Esophagus squamous epithelium (tissue), 4 donors: ENCODE data around the gene BEND6.

ENCODE experiments used
- POLR2A ChIP-seq, 4 donors: fragments of 450-650 bp; IDR thresholded peaks; one replicate each; pipeline ENCODE4 v1.6.1; 2017; ENCODE audit warnings: antibody characterized with exemption in 4 of 4, mild to moderate bottlenecking in 4 of 4, moderate library complexity in 3 of 4
- TF ChIP-seq, protein P1 (sequence below), 6 experiments: fragments of 450-650 bp in 4 of 6; fragments of 200-600 bp in 2 of 6; sonication (generic) in 2 of 6; IDR thresholded peaks; one replicate each; pipeline ENCODE4 v1.5.1; 2016 to 2019; ENCODE audit warnings: antibody characterized with exemption in 6 of 6, mild to moderate bottlenecking in 4 of 6, moderate library complexity in 4 of 6

DNA sequence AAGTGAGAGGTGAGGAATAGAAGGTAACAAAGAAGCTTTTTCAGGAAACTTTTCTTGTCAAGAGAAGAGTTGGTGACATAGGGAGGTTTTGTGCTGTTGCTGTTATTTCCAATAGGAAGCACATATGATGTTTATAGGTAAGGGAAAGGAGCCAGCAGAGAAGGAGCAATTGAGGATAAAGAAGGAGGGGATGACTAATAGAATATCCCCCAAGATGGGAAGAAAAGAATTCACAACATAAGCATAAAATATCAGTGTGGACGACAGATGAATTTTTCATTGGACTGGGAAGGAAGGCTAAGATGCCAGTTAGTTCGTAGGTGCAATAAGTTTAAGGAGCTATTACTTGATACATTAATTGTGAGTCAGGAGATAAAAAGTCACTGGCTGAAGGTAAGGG is 8.5 kb upstream of the BEND6 start:
- TF ChIP-seq, protein P1, sequence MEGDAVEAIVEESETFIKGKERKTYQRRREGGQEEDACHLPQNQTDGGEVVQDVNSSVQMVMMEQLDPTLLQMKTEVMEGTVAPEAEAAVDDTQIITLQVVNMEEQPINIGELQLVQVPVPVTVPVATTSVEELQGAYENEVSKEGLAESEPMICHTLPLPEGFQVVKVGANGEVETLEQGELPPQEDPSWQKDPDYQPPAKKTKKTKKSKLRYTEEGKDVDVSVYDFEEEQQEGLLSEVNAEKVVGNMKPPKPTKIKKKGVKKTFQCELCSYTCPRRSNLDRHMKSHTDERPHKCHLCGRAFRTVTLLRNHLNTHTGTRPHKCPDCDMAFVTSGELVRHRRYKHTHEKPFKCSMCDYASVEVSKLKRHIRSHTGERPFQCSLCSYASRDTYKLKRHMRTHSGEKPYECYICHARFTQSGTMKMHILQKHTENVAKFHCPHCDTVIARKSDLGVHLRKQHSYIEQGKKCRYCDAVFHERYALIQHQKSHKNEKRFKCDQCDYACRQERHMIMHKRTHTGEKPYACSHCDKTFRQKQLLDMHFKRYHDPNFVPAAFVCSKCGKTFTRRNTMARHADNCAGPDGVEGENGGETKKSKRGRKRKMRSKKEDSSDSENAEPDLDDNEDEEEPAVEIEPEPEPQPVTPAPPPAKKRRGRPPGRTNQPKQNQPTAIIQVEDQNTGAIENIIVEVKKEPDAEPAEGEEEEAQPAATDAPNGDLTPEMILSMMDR (IDR thresholded peaks at IDR 0.05): no peak
- TF ChIP-seq POLR2A (IDR thresholded peaks at IDR 0.05): no peak
